ENCODE measurements around the gene GRIN3B.

GRIN3B gene

DNA sequence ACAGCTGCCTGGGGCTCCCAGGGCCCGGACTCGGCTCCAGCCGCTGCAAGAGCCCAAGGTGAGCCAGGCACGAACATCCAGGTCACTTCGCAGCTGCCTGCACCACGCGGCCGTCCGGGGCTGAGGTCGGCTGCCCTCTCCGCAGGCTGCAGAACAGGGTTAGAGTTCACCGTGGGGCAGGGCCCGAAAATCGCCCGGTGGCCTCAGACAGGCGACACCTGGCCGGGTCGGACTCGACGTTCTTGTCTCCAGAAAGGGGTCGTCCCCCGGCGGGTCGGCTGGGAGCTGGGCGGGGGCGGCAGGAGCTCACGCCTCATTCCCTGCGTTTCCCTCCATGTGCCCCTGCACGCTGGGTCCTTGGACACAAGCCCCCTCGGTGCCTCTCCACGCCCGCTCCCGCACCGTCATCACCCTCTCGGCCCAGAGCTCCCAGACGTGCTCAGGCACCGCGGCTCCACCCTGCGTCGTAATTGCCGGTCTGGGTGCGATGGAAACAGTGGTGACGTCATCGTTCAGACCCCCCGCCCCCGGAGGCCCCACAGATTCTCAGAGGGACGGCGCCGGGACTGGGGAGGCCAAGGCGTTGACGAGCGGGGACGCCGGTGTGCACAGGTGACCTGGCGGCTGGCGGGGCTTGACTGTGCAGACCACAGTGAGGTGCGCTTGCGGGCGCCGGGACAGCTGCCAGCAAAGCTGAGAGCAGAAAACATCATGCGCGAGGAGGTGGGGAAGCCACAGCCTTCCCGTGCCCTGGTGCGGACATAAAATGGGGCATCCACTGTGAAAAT is 4.0 kb upstream of the GRIN3B start:
- H3K27ac ChIP-seq (ENCODE audit: insufficient read depth in 1 of 2, low read depth in 1 of 2, low read length in 2 of 2, poor library complexity in 1 of 2, severe bottlenecking in 2 of 2), result no peak overlapping the region
- H3K4me3 ChIP-seq (ENCODE audit: control insufficient read depth in 1 of 7, extremely low read depth in 1 of 7, insufficient read depth in 4 of 7, low read depth in 2 of 7, low read length in 6 of 7), result peak overlapping the region in 2 of 7 experiments; percentile 59 to 67
- no peaks in the 10 kb centered on the region for H3K9me3 ChIP-seq (ENCODE audit: control extremely low read depth in 1 of 5, control insufficient read depth in 4 of 5, insufficient read depth in 2 of 5, low read depth in 1 of 5, low read length in 4 of 5)
- H3K36me3 ChIP-seq (ENCODE audit: control insufficient read depth in 4 of 4, insufficient read depth in 4 of 4, low read length in 3 of 4), result peaks cover 0 to 34% (median 15%) of the 10 kb centered on the region in 4 experiments
- CTCF ChIA-PET, result interaction anchor here (1.0 to 2.3 kb wide), 5 partner anchors 18 to 134 kb away, joined by 3 to 7 read pairs (median 3); no protein-coding TSS in a partner anchor
- POLR2A ChIA-PET, result interaction anchor here (0.9 kb wide), 1 partner anchor 24 kb away, joined by 4 read pairs; no protein-coding TSS in a partner anchor
- peaks cover 0 to 21% (median 19%) of the 10 kb centered on the region in 4 experiments for H3K4me1 ChIP-seq (ENCODE audit: control extremely low read depth in 1 of 4, control insufficient read depth in 4 of 4, insufficient read depth in 4 of 4, low read length in 3 of 4)
- 18% methylated on average over 49 of the region's 64 CpGs for WGBS (ENCODE audit: insufficient coverage)
- peaks cover 0 to 49% (median 20%) of the 10 kb centered on the region in 5 experiments for H3K27me3 ChIP-seq (replicated peaks in 2 of 5; ENCODE audit: control insufficient read depth in 4 of 5, insufficient read depth in 5 of 5, low read length in 4 of 5)
- peak; percentile 61 to 87 (median 78) for DNase-seq

DNA sequence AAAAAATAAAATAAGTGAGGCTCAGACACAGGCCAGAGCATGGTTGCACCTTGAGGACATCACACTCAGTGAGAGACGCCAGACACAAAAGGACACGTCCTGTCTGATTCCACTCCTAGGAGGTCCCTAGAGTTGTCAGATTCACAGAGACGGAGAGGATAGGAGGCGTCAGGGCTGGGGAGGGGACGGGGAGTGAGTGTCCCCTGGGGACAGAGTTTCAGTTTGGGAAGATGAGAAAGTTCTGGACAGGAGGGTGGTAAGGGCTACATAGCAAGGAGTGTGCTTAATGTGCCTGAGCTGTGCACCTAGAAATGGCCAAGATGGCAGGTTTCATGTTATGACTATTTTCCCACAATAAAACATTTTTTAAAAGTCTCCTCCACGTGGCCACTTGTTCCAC is 2.2 kb upstream of the GRIN3B start:
- Histone ChIP-seq H3K4me3 (ENCODE audit: control insufficient read depth in 1 of 7, extremely low read depth in 1 of 7, insufficient read depth in 4 of 7, low read depth in 2 of 7, low read length in 6 of 7) (no peak overlapping the region), H3K4me1 (ENCODE audit: control extremely low read depth in 1 of 4, control insufficient read depth in 4 of 4, insufficient read depth in 4 of 4, low read length in 3 of 4) (peaks cover 0 to 26% (median 22%) of the 10 kb centered on the region in 4 experiments), H3K9me3 (ENCODE audit: control extremely low read depth in 1 of 5, control insufficient read depth in 4 of 5, insufficient read depth in 2 of 5, low read depth in 1 of 5, low read length in 4 of 5) (no peaks in the 10 kb centered on the region), H3K36me3 (ENCODE audit: control insufficient read depth in 4 of 4, insufficient read depth in 4 of 4, low read length in 3 of 4) (peaks cover 0 to 21% (median 8%) of the 10 kb centered on the region in 4 experiments), H3K27ac (ENCODE audit: insufficient read depth in 1 of 2, low read depth in 1 of 2, low read length in 2 of 2, poor library complexity in 1 of 2, severe bottlenecking in 2 of 2) (no peak overlapping the region), H3K27me3 (replicated peaks in 2 of 5; ENCODE audit: control insufficient read depth in 4 of 5, insufficient read depth in 5 of 5, low read length in 4 of 5) (peaks cover 0 to 64% (median 20%) of the 10 kb centered on the region in 5 experiments)
- POLR2A ChIA-PET, result no interaction called here
- CTCF ChIA-PET, result no interaction called here
- 38% methylated on average over 5 of the region's 6 CpGs for WGBS (ENCODE audit: insufficient coverage)
- no peak for DNase-seq

DNA sequence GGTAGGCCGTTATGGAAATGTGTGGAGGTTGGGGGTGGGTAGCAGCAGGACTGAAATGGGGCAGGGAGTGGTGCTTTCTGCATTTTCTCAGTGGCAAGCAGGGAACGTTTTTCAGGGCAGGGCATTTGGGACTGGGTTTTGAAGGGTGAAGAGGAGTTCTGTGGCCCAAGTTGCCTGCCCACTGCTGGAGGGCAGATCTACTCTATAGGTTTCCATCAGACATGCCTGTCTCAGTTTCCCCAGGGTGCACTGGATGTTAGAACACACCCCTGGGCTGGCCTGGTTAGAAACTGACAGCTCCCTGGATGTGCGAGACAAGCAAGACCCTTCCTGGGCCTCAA is 870 bp upstream of the GRIN3B start:
- Histone ChIP-seq H3K9me3 (ENCODE audit: control extremely low read depth in 1 of 5, control insufficient read depth in 4 of 5, insufficient read depth in 2 of 5, low read depth in 1 of 5, low read length in 4 of 5) (no peaks in the 10 kb centered on the region), H3K36me3 (ENCODE audit: control insufficient read depth in 4 of 4, insufficient read depth in 4 of 4, low read length in 3 of 4) (peaks cover 0 to 8% (median 5%) of the 10 kb centered on the region in 4 experiments), H3K4me3 (ENCODE audit: control insufficient read depth in 1 of 7, extremely low read depth in 1 of 7, insufficient read depth in 4 of 7, low read depth in 2 of 7, low read length in 6 of 7) (no peak overlapping the region), H3K27ac (ENCODE audit: insufficient read depth in 1 of 2, low read depth in 1 of 2, low read length in 2 of 2, poor library complexity in 1 of 2, severe bottlenecking in 2 of 2) (no peak overlapping the region), H3K27me3 (replicated peaks in 2 of 5; ENCODE audit: control insufficient read depth in 4 of 5, insufficient read depth in 5 of 5, low read length in 4 of 5) (peaks cover 0 to 73% (median 20%) of the 10 kb centered on the region in 5 experiments), H3K4me1 (ENCODE audit: control extremely low read depth in 1 of 4, control insufficient read depth in 4 of 4, insufficient read depth in 4 of 4, low read length in 3 of 4) (peaks cover 0 to 26% (median 22%) of the 10 kb centered on the region in 4 experiments)
- no peak for DNase-seq
- POLR2A ChIA-PET, result interaction anchor here (0.6 kb wide), 1 partner anchor 16 kb away, joined by 3 read pairs; no protein-coding TSS in a partner anchor
- 72% methylated on average over 3 of the region's 3 CpGs for WGBS (ENCODE audit: insufficient coverage)
- CTCF ChIA-PET, result interaction anchor here (1.9 kb wide), 1 partner anchor 21 kb away, joined by 7 read pairs; no protein-coding TSS in a partner anchor

DNA sequence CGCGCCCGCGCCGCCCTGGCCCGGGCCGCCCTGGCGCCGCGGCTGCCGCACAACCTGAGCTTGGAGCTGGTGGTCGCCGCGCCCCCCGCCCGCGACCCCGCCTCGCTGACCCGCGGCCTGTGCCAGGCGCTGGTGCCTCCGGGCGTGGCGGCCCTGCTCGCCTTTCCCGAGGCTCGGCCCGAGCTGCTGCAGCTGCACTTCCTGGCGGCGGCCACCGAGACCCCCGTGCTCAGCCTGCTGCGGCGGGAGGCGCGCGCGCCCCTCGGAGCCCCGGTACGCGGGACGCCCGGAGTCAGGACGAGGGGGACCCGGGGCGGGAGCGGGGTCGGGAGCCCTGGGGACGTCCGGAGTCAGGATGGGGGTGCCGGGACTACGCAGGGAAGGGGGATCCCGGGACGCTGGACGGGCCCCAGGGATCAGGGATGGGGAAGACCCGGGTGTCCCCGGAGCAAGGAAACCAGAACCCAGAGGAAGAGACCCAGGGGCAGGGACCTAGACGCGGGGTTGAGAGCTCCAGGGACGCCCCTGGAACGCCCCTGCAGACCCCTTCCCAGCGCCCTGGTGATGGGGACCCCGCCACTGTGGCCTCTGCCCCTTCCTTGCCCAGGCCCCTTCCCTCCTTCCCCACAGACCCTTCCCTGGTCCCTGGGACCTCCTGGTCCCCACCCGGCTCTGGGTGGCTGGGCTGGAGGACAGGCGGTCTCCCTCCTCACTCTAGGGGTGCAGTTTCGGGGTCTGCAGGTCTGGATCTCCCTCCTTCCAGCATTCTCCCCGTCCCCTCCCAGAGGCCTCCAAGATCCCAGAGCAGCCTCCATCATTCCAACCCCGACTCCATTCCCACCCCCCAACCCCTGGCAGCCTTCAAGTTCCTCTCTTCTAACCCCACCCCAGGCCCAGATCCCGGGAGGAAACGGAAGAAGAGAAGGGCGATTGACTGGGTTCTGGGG is 645 bp downstream of the GRIN3B start:
- peak overlapping the region in 5 of 7 experiments; percentile 7 to 52 (median 42) for H3K4me3 ChIP-seq (ENCODE audit: control insufficient read depth in 1 of 7, extremely low read depth in 1 of 7, insufficient read depth in 4 of 7, low read depth in 2 of 7, low read length in 6 of 7)
- ChIA-PET CTCF (interaction anchor here (0.7 to 1.9 kb wide), 6 partner anchors 19 to 101 kb away, joined by 3 to 7 read pairs (median 3); no protein-coding TSS in a partner anchor), POLR2A (interaction anchor here (1.3 kb wide), 1 partner anchor 13 kb away, joined by 3 read pairs; no protein-coding TSS in a partner anchor)
- no peaks in the 10 kb centered on the region for H3K36me3 ChIP-seq (ENCODE audit: control insufficient read depth in 4 of 4, insufficient read depth in 4 of 4, low read length in 3 of 4)
- no peak overlapping the region for H3K27ac ChIP-seq (ENCODE audit: insufficient read depth in 1 of 2, low read depth in 1 of 2, low read length in 2 of 2, poor library complexity in 1 of 2, severe bottlenecking in 2 of 2)
- H3K9me3 ChIP-seq (ENCODE audit: control extremely low read depth in 1 of 5, control insufficient read depth in 4 of 5, insufficient read depth in 2 of 5, low read depth in 1 of 5, low read length in 4 of 5), result no peaks in the 10 kb centered on the region
- no peak for DNase-seq
- H3K4me1 ChIP-seq (ENCODE audit: control extremely low read depth in 1 of 4, control insufficient read depth in 4 of 4, insufficient read depth in 4 of 4, low read length in 3 of 4), result peaks cover 0 to 24% (median 21%) of the 10 kb centered on the region in 4 experiments
- 3% methylated on average over 52 of the region's 73 CpGs for WGBS (ENCODE audit: insufficient coverage)
- H3K27me3 ChIP-seq (replicated peaks in 2 of 5; ENCODE audit: control insufficient read depth in 4 of 5, insufficient read depth in 5 of 5, low read length in 4 of 5), result peaks cover 0 to 69% (median 20%) of the 10 kb centered on the region in 5 experiments

DNA sequence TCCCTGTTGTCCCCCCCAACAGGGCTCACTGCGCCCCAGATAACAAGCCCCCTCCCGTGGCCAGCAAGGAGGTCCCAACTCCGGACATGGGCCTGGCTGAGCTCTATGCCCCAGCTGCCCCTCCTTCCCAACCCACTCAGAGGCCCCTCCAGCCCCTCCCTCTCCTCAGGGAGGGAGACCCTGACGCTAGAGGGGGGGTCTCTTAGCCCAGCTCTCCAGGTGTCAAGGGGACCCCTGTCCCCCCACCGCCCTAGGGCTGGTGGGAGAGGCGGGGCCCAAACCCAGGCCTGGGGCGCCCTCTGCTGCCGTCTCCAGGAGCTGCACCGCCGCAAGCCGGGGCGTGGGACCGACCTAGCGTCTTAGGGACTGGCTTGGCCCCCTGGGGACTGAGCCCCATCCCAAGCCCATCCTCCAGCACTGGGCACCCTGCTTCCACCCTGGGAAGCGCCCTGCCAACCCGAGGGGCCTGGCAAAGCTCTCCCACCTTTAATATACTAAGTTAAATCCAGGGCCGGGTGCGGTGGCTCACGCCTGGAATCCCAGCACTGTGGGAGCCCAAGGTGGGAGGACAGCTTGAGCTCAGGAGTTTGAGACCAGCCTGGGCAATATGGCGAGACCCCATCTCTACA is 1.4 kb downstream of the GRIN3B start:
- H3K4me1 ChIP-seq (ENCODE audit: control extremely low read depth in 1 of 4, control insufficient read depth in 4 of 4, insufficient read depth in 4 of 4, low read length in 3 of 4), result peaks cover 0 to 17% (median 13%) of the 10 kb centered on the region in 4 experiments
- no peak overlapping the region for H3K27ac ChIP-seq (ENCODE audit: insufficient read depth in 1 of 2, low read depth in 1 of 2, low read length in 2 of 2, poor library complexity in 1 of 2, severe bottlenecking in 2 of 2)
- 4% methylated on average over 14 of the region's 20 CpGs for WGBS (ENCODE audit: insufficient coverage)
- peak overlapping the region in 1 of 7 experiments; percentile 31 for H3K4me3 ChIP-seq (ENCODE audit: control insufficient read depth in 1 of 7, extremely low read depth in 1 of 7, insufficient read depth in 4 of 7, low read depth in 2 of 7, low read length in 6 of 7)
- H3K27me3 ChIP-seq (replicated peaks in 2 of 5; ENCODE audit: control insufficient read depth in 4 of 5, insufficient read depth in 5 of 5, low read length in 4 of 5), result peaks cover 0 to 61% (median 20%) of the 10 kb centered on the region in 5 experiments
- H3K9me3 ChIP-seq (ENCODE audit: control extremely low read depth in 1 of 5, control insufficient read depth in 4 of 5, insufficient read depth in 2 of 5, low read depth in 1 of 5, low read length in 4 of 5), result no peaks in the 10 kb centered on the region
- no peaks in the 10 kb centered on the region for H3K36me3 ChIP-seq (ENCODE audit: control insufficient read depth in 4 of 4, insufficient read depth in 4 of 4, low read length in 3 of 4)
- CTCF ChIA-PET, result interaction anchor here (0.7 to 1.6 kb wide), 3 partner anchors 28 to 100 kb away, joined by 3 to 4 read pairs (median 3); no protein-coding TSS in a partner anchor
- peak in 2 of 3 donors; percentile 57 to 61 for DNase-seq
- POLR2A ChIA-PET, result interaction anchor here (1.3 kb wide), 1 partner anchor 12 kb away, joined by 3 read pairs; no protein-coding TSS in a partner anchor

DNA sequence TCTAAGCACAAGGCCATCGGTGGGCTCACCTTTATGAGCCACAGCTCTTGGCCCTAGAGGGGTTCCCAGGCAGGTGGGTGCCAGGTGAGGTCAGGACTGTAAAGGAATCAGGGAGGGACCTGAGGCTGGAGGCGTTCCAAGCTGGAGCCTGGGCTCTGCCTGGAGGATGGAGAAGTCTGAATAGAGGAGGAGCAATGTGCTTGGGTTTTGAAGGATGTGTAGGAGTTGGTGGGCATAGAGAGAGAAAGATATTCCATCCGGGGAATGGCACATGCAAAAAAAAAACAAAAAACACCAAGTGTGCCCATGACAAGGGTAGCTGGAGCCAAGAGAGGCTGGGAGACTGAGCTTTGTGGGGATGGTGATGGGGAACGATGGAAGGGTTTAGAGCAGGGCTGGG is 2.4 kb downstream of the GRIN3B start:
- Histone ChIP-seq H3K9me3 (ENCODE audit: control extremely low read depth in 1 of 5, control insufficient read depth in 4 of 5, insufficient read depth in 2 of 5, low read depth in 1 of 5, low read length in 4 of 5) (no peaks in the 10 kb centered on the region), H3K4me3 (ENCODE audit: control insufficient read depth in 1 of 7, extremely low read depth in 1 of 7, insufficient read depth in 4 of 7, low read depth in 2 of 7, low read length in 6 of 7) (no peak overlapping the region), H3K27me3 (replicated peaks in 2 of 5; ENCODE audit: control insufficient read depth in 4 of 5, insufficient read depth in 5 of 5, low read length in 4 of 5) (peaks cover 0 to 53% (median 16%) of the 10 kb centered on the region in 5 experiments), H3K4me1 (ENCODE audit: control extremely low read depth in 1 of 4, control insufficient read depth in 4 of 4, insufficient read depth in 4 of 4, low read length in 3 of 4) (peaks cover 0 to 15% (median 12%) of the 10 kb centered on the region in 4 experiments), H3K36me3 (ENCODE audit: control insufficient read depth in 4 of 4, insufficient read depth in 4 of 4, low read length in 3 of 4) (no peaks in the 10 kb centered on the region), H3K27ac (ENCODE audit: insufficient read depth in 1 of 2, low read depth in 1 of 2, low read length in 2 of 2, poor library complexity in 1 of 2, severe bottlenecking in 2 of 2) (no peak overlapping the region)
- DNase-seq, result no peak
- 84% methylated on average over 4 of the region's 4 CpGs for WGBS (ENCODE audit: insufficient coverage)
- POLR2A ChIA-PET, result no interaction called here
- CTCF ChIA-PET, result interaction anchor here (0.6 to 0.7 kb wide), 2 partner anchors 144 to 219 kb away, joined by 3 read pairs; no protein-coding TSS in a partner anchor
